ENCODE results near the gene PTPRG. TPM values are rescaled to one million over a fixed set of nuclear protein-coding genes. Genes with fewer than 3 reads are reported as not detected.
"Not testable (repeated sequence)": the region's sequence is repeated elsewhere in the genome, so short reads cannot be mapped to it uniquely, and the experiment has no call there.

PTPRG gene
- total and polyA plus RNA-seq, 2 experiments from 2014 or later = 8.5 to 34.9 TPM

- WGBS (ENCODE audit: low lambda C conversion rate, missing lambda C conversion rate) = 44% methylated on average over 2 of the region's 2 CpGs
- Histone ChIP-seq H3K36me3 (replicated peaks; ENCODE audit: insufficient read depth, low read depth) (no peaks in the 10 kb centered on the region), H3K79me2 (peaks cover 21% of the 10 kb centered on the region), H3K4me2 (no peak overlapping the region), H3K9me2 (replicated peaks; ENCODE audit: insufficient read depth) (no peaks in the 10 kb centered on the region), H3K27me3 (no peaks in the 10 kb centered on the region), H3K27ac (no peak overlapping the region), H4K20me1 (ENCODE audit: insufficient read depth, poor library complexity, severe bottlenecking) (no peaks in the 10 kb centered on the region), H3K4me1 (ENCODE audit: insufficient read depth) (no peaks in the 10 kb centered on the region), H3K9me3 (ENCODE audit: low read depth) (no peaks in the 10 kb centered on the region), H3K4me3 (no peak overlapping the region), H2AFZ (no peak overlapping the region)
- no peak for DNase-seq (ENCODE audit: low spot score)
- TF ChIP-seq CTCF (IDR thresholded peaks at IDR 0.05; ENCODE audit: poor library complexity) (no peak), EZH2 (IDR thresholded peaks at IDR 0.05; ENCODE audit: borderline replicate concordance) (no peak), EZH2phosphoT487 (IDR thresholded peaks at IDR 0.05; ENCODE audit: low read depth, severe bottlenecking, unreplicated experiment) (no peak)
Measured at GRCh38 chr3:61697301-61697700, 135.9 kb downstream of the PTPRG start.

- not testable (repeated sequence) for DNase-seq (ENCODE audit: low spot score); H3K9me2 ChIP-seq (replicated peaks; ENCODE audit: insufficient read depth); H3K36me3 ChIP-seq (replicated peaks; ENCODE audit: insufficient read depth, low read depth); H3K27ac ChIP-seq; H3K27me3 ChIP-seq; H3K4me2 ChIP-seq; H4K20me1 ChIP-seq (ENCODE audit: insufficient read depth, poor library complexity, severe bottlenecking); H3K9me3 ChIP-seq (ENCODE audit: low read depth); H3K4me1 ChIP-seq (ENCODE audit: insufficient read depth); H2AFZ ChIP-seq; H3K4me3 ChIP-seq
- 98% methylated on average over 3 of the region's 3 CpGs for WGBS (ENCODE audit: low lambda C conversion rate, missing lambda C conversion rate)
- H3K79me2 ChIP-seq = peaks cover 23% of the 10 kb centered on the region
Measured at GRCh38 chr3:61698278-61699072, 137.1 kb downstream of the PTPRG start.

- DNase-seq (ENCODE audit: low spot score) = no peak
- Histone ChIP-seq H3K27ac (no peak overlapping the region), H3K27me3 (no peaks in the 10 kb centered on the region), H4K20me1 (ENCODE audit: insufficient read depth, poor library complexity, severe bottlenecking) (no peaks in the 10 kb centered on the region), H2AFZ (no peak overlapping the region), H3K9me3 (ENCODE audit: low read depth) (no peaks in the 10 kb centered on the region), H3K79me2 (peaks cover 32% of the 10 kb centered on the region), H3K9me2 (replicated peaks; ENCODE audit: insufficient read depth) (no peaks in the 10 kb centered on the region), H3K36me3 (replicated peaks; ENCODE audit: insufficient read depth, low read depth) (no peaks in the 10 kb centered on the region), H3K4me2 (no peak overlapping the region), H3K4me1 (ENCODE audit: insufficient read depth) (no peaks in the 10 kb centered on the region), H3K4me3 (no peak overlapping the region)
- no peak for TF ChIP-seq EZH2phosphoT487 (IDR thresholded peaks at IDR 0.05; ENCODE audit: low read depth, severe bottlenecking, unreplicated experiment)
Measured at GRCh38 chr3:61699622-61700021, 138.3 kb downstream of the PTPRG start.

- TF ChIP-seq EZH2phosphoT487 (IDR thresholded peaks at IDR 0.05; ENCODE audit: low read depth, severe bottlenecking, unreplicated experiment) = no peak
- no peak for TF ChIP-seq CTCF (IDR thresholded peaks at IDR 0.05; ENCODE audit: poor library complexity)
- no peak overlapping the region for H3K4me2 ChIP-seq
- no peak overlapping the region for H2AFZ ChIP-seq
- 67% methylated on average over 1 of the region's 1 CpG for WGBS (ENCODE audit: low lambda C conversion rate, missing lambda C conversion rate)
- H3K9me2 ChIP-seq (replicated peaks; ENCODE audit: insufficient read depth) = no peaks in the 10 kb centered on the region
- peaks cover 32% of the 10 kb centered on the region for H3K79me2 ChIP-seq
- H4K20me1 ChIP-seq (ENCODE audit: insufficient read depth, poor library complexity, severe bottlenecking) = no peaks in the 10 kb centered on the region
- no peaks in the 10 kb centered on the region for H3K36me3 ChIP-seq (replicated peaks; ENCODE audit: insufficient read depth, low read depth)
- no peaks in the 10 kb centered on the region for H3K9me3 ChIP-seq (ENCODE audit: low read depth)
- no peak overlapping the region for H3K27ac ChIP-seq
- no peaks in the 10 kb centered on the region for H3K27me3 ChIP-seq
- no peak overlapping the region for H3K4me3 ChIP-seq
- DNase-seq (ENCODE audit: low spot score) = no peak
- H3K4me1 ChIP-seq (ENCODE audit: insufficient read depth) = no peaks in the 10 kb centered on the region
Measured at GRCh38 chr3:61701011-61701410, 139.6 kb downstream of the PTPRG start.
